Activated T-cell treated with anti-CD3 and anti-CD28 coated beads, Interleukin-2, amount 50 U/mL, for 72 hours (primary cell): ENCODE measurements around the gene LHPP. TPM values are rescaled to one million over a fixed set of nuclear protein-coding genes. Genes with fewer than 3 reads are reported as not detected.
A peak's percentile ranks its signal among the peaks of the same experiment; 100 is the strongest.

ENCODE experiments used
- ATAC-seq, 2 donors: fragments of 150-1000 bp; cut with Tn5 transposase; replicated peaks in 1 of 2; 2 replicates each; pipeline ENCODE4 v1.10.0; 2021; ENCODE audit warnings: moderate library complexity in 2 of 2, mild to moderate bottlenecking in 1 of 2
- DNase-seq, 2 donors: peaks; one replicate each; pipeline ENCODE4 v3.0.0; 2021 to 2022; ENCODE audit warnings: mixed read lengths in 1 of 2
- H3K27ac Mint-ChIP-seq: one replicate; pipeline ENCODE4 v1.8.0; 2022; ENCODE audit warnings: mild to moderate bottlenecking, moderate library complexity, mixed read lengths
- H3K27me3 Mint-ChIP-seq: one replicate; pipeline ENCODE4 v1.8.0; 2022; ENCODE audit warnings: low read depth, mixed read lengths
- H3K36me3 Mint-ChIP-seq, 2 donors: one replicate each; pipeline ENCODE4 v1.8.0; 2022; ENCODE audit warnings: mixed read lengths in 2 of 2, mild to moderate bottlenecking in 1 of 2; ENCODE audit not compliant: insufficient read depth in 2 of 2
- H3K4me1 Mint-ChIP-seq: one replicate; pipeline ENCODE4 v1.8.0; 2022; ENCODE audit warnings: low read depth, mixed read lengths
- H3K4me3 Mint-ChIP-seq, 2 donors: one replicate each; pipeline ENCODE4 v1.8.0; 2022; ENCODE audit warnings: mild to moderate bottlenecking in 2 of 2, mixed read lengths in 2 of 2, moderate library complexity in 2 of 2
- H3K9me3 Mint-ChIP-seq, 2 donors: one replicate each; pipeline ENCODE4 v1.8.0; 2022; ENCODE audit warnings: mixed read lengths in 2 of 2
- total RNA-seq, 2 donors: library from RNA; stranded (reverse); gene quantifications; one replicate each; pipeline ENCODE4 v1.2.3, GENCODE V29; 2022

Gene LHPP
- total RNA-seq, 2 donors from 2014 or later: 8.7 to 13.5 TPM

- peaks cover 7% of the 10 kb centered on the region for H3K4me1 Mint-ChIP-seq
- H3K36me3 Mint-ChIP-seq: no peaks in the 10 kb centered on the region
- DNase-seq (no peak), ATAC-seq (no peak)
- no peak overlapping the region for H3K4me3 Mint-ChIP-seq
- H3K9me3 Mint-ChIP-seq: no peaks in the 10 kb centered on the region
- H3K27ac Mint-ChIP-seq: no peak overlapping the region
- no peaks in the 10 kb centered on the region for H3K27me3 Mint-ChIP-seq
Observed at GRCh38 chr10:124536496-124537050, 75.0 kb downstream of the LHPP start.

DNA sequence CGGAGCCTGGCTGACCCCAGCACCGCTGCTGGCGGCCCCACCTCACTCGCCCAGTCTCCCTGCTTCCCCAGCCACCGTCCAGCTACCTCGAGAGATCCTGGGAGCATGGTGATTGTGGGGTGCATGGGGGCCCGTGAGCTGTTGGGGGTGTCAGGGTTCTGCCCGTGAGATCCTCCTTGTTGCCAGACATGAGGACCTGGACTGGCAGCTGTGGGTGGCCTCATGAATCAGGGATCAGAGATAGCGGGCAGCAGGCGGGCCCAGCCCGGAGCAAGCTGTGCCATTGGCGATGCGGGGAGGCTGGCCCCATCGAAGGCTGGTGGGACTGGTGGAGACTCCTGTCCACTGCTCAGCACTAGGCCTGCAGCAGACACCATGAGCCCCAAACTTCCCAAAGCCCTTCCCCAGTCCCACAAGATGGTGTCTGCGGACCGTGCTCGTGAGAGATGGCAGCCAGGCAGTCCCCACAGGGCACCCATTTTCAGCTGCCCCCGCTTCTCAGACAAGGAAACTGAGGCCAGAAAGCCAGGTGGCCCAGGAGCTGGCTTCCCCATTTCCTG lies 75.6 kb downstream of the LHPP start:
- Mint-ChIP-seq H3K9me3 (no peaks in the 10 kb centered on the region), H3K27ac (no peak overlapping the region), H3K36me3 (no peaks in the 10 kb centered on the region), H3K4me1 (peaks cover 7% of the 10 kb centered on the region), H3K4me3 (no peak overlapping the region), H3K27me3 (no peaks in the 10 kb centered on the region)
- ATAC-seq (no peak), DNase-seq (no peak)

GRCh38 chr10:124537891-124538290 lies 76.3 kb downstream of the LHPP start:
- ATAC-seq (no peak), DNase-seq (no peak)
- Mint-ChIP-seq H3K27me3 (no peaks in the 10 kb centered on the region), H3K27ac (no peak overlapping the region), H3K36me3 (no peaks in the 10 kb centered on the region), H3K4me3 (no peak overlapping the region), H3K9me3 (no peaks in the 10 kb centered on the region), H3K4me1 (peaks cover 7% of the 10 kb centered on the region)

- Mint-ChIP-seq H3K9me3 (no peaks in the 10 kb centered on the region), H3K36me3 (no peaks in the 10 kb centered on the region), H3K27ac (no peak overlapping the region), H3K27me3 (no peaks in the 10 kb centered on the region), H3K4me3 (no peak overlapping the region), H3K4me1 (peaks cover 7% of the 10 kb centered on the region)
- DNase-seq: no peak
- no peak for ATAC-seq
Observed at GRCh38 chr10:124538706-124539105, 77.1 kb downstream of the LHPP start.

DNA sequence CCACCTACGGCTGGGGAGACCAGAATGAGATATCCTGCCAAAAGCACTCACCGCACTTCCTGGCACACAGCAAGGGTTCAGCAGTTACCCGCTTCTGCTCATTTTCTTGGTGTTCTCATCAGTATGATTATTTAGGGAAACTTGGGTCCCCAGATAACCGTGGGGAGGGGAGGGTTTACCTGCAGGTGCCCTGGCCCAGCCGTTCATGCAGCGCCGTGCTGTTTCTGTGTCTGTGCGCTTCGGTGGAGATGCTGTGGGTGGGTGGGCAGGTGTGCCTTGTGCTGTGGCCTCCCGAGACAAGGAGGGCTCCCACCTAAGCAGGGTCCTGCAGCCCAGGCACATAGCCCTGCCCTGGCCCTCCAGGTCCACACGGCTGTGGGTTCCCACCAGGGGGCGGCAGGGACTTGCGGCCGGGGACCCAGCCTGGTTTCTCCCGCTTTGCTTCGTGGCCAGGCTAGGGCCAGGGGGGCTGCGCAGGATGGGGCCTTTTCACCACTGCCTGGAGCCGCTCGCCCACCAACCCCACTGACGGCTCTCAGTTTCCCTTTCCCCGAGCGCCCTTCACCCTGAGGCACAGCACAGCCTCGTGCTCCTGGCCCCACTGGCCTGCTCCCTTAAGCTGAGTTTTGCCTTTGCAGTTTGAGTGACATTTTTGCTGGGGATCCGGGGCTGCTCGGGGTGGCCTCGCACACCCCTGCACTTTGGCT lies 78.5 kb downstream of the LHPP start:
- Mint-ChIP-seq H3K36me3 (no peaks in the 10 kb centered on the region), H3K27ac (no peak overlapping the region), H3K9me3 (no peaks in the 10 kb centered on the region), H3K4me3 (no peak overlapping the region), H3K27me3 (no peaks in the 10 kb centered on the region), H3K4me1 (peaks cover 1% of the 10 kb centered on the region)
- ATAC-seq (peak; percentile 85 to 88), DNase-seq (peak; percentile 68 to 78)

DNA sequence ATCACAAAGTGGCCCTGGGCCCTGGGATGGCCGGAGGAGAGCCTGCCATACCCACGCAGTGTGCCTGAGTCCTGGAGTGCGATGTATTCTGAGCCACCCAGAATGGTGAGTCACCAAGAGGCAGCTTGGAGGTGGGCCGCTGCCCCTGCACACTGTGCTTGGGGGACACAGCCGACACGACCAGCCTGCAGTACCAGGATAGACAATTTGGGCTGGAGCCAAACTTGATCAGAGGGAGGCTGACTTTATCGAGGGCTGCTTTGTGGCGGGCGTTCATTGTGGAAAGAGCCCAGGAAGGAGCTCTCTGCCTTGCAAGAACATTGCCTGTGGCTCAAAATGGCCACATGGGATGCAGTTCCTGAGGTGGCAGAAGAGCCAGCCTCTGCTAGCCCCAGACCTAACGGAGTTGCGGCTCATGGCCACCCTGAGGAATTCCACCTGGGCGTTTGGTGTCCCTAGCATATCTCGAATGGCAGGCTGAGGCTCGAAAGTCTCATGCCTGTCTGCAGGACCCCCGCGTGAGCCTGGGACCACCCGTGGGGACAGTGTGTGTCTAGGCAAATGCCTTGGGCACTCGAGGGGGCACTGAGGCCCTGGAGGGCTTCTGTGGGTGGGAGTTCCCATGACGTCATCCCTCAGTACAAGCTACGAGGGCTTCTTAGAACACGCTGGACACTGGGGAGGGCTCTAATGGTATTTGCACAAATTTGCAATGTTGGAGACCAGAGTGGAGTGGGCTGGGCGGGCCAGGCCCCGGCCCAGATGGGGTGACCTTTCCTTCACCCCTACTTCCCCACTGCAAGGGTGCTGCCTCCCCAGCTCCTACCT lies 79.7 kb downstream of the LHPP start:
- H3K27me3 Mint-ChIP-seq: no peaks in the 10 kb centered on the region
- H3K4me3 Mint-ChIP-seq: no peak overlapping the region
- ATAC-seq (no peak), DNase-seq (no peak)
- peaks cover 8% of the 10 kb centered on the region for H3K4me1 Mint-ChIP-seq
- H3K36me3 Mint-ChIP-seq: no peaks in the 10 kb centered on the region
- no peaks in the 10 kb centered on the region for H3K9me3 Mint-ChIP-seq
- no peak overlapping the region for H3K27ac Mint-ChIP-seq

DNA sequence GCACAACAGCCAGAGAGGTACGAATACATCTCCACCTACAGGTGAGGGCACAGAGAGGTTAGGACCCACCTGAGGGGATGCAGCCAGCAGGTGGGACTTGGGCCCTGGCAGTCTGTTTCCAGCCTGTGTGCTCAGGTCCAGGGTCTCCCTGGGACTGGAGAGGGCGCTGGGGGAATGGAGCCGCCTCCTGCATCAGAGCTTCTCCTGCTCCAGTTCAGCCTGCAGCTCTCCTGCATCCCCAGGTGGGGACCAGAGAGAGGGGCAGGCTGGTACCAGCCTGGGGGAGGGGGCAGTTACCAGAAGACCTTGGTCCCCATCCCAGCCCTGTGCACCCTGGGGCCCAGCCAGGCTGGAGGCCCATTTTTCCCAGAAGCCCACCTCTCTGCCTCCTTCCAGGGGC lies 80.7 kb downstream of the LHPP start:
- H3K27me3 Mint-ChIP-seq: no peaks in the 10 kb centered on the region
- H3K9me3 Mint-ChIP-seq: no peaks in the 10 kb centered on the region
- no peak overlapping the region for H3K27ac Mint-ChIP-seq
- H3K36me3 Mint-ChIP-seq: no peaks in the 10 kb centered on the region
- no peak overlapping the region for H3K4me3 Mint-ChIP-seq
- no peak for DNase-seq
- H3K4me1 Mint-ChIP-seq: peaks cover 8% of the 10 kb centered on the region
- ATAC-seq: no peak

- Mint-ChIP-seq H3K9me3 (no peaks in the 10 kb centered on the region), H3K4me1 (peaks cover 8% of the 10 kb centered on the region), H3K36me3 (no peaks in the 10 kb centered on the region), H3K27ac (no peak overlapping the region), H3K27me3 (no peaks in the 10 kb centered on the region), H3K4me3 (no peak overlapping the region)
- ATAC-seq: no peak
- no peak for DNase-seq
Observed at GRCh38 chr10:124543146-124543545, 81.5 kb downstream of the LHPP start.

GRCh38 chr10:124543971-124544370 lies 82.3 kb downstream of the LHPP start:
- Mint-ChIP-seq H3K9me3 (no peaks in the 10 kb centered on the region), H3K27ac (no peak overlapping the region), H3K27me3 (no peaks in the 10 kb centered on the region), H3K36me3 (no peaks in the 10 kb centered on the region), H3K4me1 (peaks cover 8% of the 10 kb centered on the region), H3K4me3 (no peak overlapping the region)
- ATAC-seq: no peak
- DNase-seq: no peak

GRCh38 chr10:124544711-124545110 lies 83.1 kb downstream of the LHPP start:
- no peaks in the 10 kb centered on the region for H3K36me3 Mint-ChIP-seq
- no peaks in the 10 kb centered on the region for H3K9me3 Mint-ChIP-seq
- DNase-seq (no peak), ATAC-seq (no peak)
- peaks cover 8% of the 10 kb centered on the region for H3K4me1 Mint-ChIP-seq
- no peak overlapping the region for H3K27ac Mint-ChIP-seq
- H3K27me3 Mint-ChIP-seq: no peaks in the 10 kb centered on the region
- no peak overlapping the region for H3K4me3 Mint-ChIP-seq

DNA sequence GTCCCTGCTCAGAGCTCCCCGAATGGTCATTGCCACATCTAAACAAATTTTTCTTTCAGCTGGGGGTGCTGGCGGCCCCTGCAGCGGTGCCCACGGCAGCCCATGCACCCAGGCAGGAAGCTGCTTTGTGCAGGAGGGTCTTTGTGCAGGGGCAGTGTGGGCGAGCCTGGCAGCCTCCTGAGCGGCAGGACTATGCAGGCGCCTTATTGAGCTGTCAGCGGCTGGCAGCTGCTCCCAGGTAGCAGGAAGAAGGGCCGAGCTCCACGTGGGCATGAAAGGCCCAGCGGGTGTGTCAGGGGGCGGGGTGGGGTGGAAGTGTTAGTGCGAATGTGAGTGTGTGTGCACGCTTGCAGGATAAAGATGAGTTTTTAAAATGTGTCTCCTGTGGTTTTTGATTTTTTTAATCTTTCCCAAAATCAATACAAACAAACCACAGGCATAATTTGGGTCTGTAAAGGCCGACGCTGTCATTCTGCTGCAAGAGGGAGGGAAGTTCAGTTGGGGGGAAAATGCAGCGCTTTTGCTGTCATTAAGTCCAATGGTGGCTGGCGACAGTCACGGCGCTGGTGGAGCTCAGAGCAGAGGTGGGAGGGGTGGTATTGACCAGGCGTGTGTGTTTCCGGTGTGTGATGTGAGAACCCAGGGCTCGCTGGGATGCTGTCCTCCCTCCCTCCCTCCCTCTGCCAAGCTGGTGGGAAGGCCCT lies 83.9 kb downstream of the LHPP start:
- H3K9me3 Mint-ChIP-seq: no peaks in the 10 kb centered on the region
- no peak overlapping the region for H3K4me3 Mint-ChIP-seq
- H3K27ac Mint-ChIP-seq: no peak overlapping the region
- DNase-seq (no peak), ATAC-seq (peak; percentile 28 to 40)
- H3K4me1 Mint-ChIP-seq: peaks cover 8% of the 10 kb centered on the region
- H3K27me3 Mint-ChIP-seq: no peaks in the 10 kb centered on the region
- no peaks in the 10 kb centered on the region for H3K36me3 Mint-ChIP-seq

DNA sequence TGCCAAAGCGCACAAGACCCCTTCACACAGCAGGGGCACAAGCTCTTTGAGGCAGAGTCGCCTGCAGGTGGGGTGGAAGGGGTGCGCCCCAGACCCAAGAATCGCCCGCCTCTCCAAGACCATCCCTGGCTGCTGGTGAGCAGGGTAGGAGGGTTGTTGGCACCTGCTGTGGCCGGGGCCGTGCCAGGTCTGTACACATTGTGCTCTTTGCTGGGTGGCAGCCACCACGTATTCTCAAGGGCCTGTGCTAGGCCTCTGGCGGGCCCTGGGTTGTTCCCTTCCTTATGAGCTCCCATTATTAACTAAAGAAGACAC lies 84.4 kb downstream of the LHPP start:
- DNase-seq (no peak), ATAC-seq (no peak)
- Mint-ChIP-seq H3K27me3 (no peaks in the 10 kb centered on the region), H3K4me1 (peaks cover 8% of the 10 kb centered on the region), H3K9me3 (no peaks in the 10 kb centered on the region), H3K36me3 (no peaks in the 10 kb centered on the region), H3K27ac (no peak overlapping the region), H3K4me3 (no peak overlapping the region)
